Epithelial cell of esophagus (primary cell): ENCODE data around the gene PKD2L1.
"Not testable (repeated sequence)": the region's sequence is repeated elsewhere in the genome, so short reads cannot be mapped to it uniquely, and the experiment has no call there.

Experiments used
- DNase-seq: peaks from one replicate; pipeline ENCODE4 v3.0.0; 2010; ENCODE audit warnings: low read depth
- H3K4me3 ChIP-seq: 2 replicates; pipeline ENCODE4 v1.5.1; 2011; ENCODE audit warnings: mild to moderate bottlenecking, low read length, control low read depth
- TF ChIP-seq, protein P1 (sequence below): IDR thresholded peaks from 2 replicates; pipeline ENCODE4 v1.5.1; 2011; ENCODE audit warnings: low read depth, mild to moderate bottlenecking, low read length, control low read depth, inconsistent platforms; ENCODE audit not compliant: insufficient read depth; ENCODE audit errors: missing control alignments

The PKD2L1 gene

DNA sequence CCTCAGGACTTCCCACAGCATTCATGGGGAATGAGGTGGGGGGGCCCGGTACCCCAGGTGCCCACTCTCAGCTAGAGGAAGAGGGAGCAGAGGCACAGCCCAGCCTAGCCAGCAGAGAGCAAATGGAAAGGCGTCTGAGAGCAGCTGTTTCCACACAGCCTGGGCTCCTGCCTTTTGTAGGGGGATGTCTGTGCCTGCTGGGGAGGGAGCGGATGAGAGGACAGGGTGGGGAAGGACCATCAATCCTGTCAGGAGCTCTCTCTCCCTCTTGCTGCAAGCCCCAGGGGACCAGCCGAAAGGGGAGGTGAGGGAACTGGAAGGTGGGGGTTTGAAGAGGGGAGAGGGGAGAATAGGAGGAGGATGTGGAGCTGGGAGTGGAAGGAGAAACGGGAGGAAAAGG, at the start of gene PKD2L1:
Gene PKD2L1, minus strand, starts transcription at position 150 of the 400 bp plus-strand sequence. Its CDS starts 125 bp downstream, at position 25.
- no peak for DNase-seq
- TF ChIP-seq, protein P1, sequence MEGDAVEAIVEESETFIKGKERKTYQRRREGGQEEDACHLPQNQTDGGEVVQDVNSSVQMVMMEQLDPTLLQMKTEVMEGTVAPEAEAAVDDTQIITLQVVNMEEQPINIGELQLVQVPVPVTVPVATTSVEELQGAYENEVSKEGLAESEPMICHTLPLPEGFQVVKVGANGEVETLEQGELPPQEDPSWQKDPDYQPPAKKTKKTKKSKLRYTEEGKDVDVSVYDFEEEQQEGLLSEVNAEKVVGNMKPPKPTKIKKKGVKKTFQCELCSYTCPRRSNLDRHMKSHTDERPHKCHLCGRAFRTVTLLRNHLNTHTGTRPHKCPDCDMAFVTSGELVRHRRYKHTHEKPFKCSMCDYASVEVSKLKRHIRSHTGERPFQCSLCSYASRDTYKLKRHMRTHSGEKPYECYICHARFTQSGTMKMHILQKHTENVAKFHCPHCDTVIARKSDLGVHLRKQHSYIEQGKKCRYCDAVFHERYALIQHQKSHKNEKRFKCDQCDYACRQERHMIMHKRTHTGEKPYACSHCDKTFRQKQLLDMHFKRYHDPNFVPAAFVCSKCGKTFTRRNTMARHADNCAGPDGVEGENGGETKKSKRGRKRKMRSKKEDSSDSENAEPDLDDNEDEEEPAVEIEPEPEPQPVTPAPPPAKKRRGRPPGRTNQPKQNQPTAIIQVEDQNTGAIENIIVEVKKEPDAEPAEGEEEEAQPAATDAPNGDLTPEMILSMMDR: no peak
- H3K4me3 ChIP-seq: no peak within 1 kb of the TSS

DNA sequence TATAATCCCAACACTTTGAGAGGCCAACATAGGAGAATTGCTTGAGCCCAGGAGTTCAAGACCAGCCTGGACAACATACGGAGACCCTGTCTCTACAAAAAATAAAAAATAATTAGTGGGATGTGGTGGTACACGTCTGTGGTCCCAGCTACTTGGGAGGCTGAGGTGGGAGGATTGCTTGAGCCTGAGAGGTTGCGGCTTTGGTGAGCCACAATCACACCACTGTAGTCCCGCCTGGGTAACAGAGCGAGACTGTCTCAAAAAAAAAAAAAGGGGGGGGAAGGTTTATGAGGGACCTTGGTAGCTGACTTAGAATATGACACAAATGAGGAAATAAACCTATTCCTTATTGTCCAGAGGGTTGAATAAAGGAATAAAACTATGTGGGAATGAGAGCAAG, 47.8 kb upstream of the PKD2L1 start:
- TF ChIP-seq, protein P1: no peak
- no peak overlapping the region for H3K4me3 ChIP-seq
- no peak for DNase-seq

GRCh38 chr10:100376656-100377055, 46.6 kb upstream of the PKD2L1 start:
- not testable (repeated sequence) for H3K4me3 ChIP-seq, DNase-seq

DNA sequence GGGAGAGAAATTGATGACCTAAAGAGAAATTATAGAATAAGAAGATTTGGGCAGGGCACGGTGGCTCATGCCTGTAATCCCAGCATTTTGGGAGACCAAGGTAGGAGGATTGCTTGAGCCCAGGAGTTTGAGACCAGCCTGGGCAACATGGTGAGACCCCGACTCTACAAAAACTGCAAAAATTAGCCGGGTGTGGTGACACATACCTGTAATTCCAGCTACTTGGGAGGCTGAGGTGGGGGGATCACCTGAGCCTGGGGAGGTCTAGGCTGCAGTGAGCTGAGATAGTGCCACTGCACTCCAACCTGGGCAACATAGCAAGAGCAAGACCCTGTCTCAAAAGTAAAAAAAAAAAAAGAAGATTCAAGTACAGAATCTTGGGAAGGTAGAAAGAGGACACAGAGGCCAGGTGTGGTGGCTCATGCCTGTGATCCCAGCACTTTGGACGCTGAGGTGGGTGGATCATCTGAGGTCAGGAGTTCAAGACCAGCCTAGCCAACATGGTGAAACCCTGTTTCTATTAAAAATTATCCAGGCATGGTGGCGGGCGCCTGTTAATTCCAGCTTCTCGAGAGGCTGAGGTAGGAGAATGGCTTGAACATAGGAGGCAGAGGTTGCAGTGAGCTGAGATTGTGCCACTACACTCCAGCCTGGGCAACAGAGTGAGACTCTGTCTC, 44.8 kb upstream of the PKD2L1 start:
- DNase-seq: not testable (repeated sequence)
- H3K4me3 ChIP-seq: peak overlapping the region; percentile 60

DNA sequence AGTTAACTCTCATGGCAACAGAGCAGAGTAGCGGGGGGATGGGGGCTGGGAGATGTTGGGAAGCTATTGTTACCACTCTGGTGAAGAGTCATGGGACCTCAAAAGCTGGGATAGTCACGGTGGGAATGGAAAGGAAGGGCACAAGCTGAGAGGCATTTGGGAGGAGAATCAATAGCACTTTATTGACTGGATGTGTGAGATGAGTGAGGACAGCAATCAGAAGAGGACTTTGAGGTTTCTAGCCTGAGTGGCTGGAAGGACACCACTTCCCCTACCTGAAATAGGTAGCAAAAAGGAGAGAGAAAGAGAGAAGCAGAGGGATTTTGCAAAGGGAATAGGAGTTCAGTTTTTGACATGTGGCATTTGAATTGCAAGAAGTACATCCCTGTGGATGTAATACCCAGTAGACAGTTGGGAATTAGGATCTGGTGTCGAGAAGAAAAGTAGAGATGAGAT, 44.2 kb upstream of the PKD2L1 start:
- H3K4me3 ChIP-seq: peak overlapping the region; percentile 60
- TF ChIP-seq, protein P1: no peak
- DNase-seq: no peak

GRCh38 chr10:100373298-100374199, 43.5 kb upstream of the PKD2L1 start:
- TF ChIP-seq, protein P1: no peak
- H3K4me3 ChIP-seq: peak overlapping the region; percentile 60
- DNase-seq: peak; percentile 100

- TF ChIP-seq, protein P1: no peak
- no peak for DNase-seq
These were observed 42.6 kb upstream of the PKD2L1 start for GRCh38 chr10:100372415-100373297.

More at GRCh38 chr10:100372415-100373297, 42.6 kb upstream of the PKD2L1 start:
- peak overlapping the region; percentile 60 for H3K4me3 ChIP-seq
